Superior temporal gyrus (tissue), 1 donor: Measurements from ENCODE around the gene CKS1B.

ENCODE experiments used
- DNase-seq: peaks from one replicate; pipeline ENCODE4 v3.0.0-alpha.2; 2016; ENCODE audit errors: extremely low spot score

CKS1B gene

DNA sequence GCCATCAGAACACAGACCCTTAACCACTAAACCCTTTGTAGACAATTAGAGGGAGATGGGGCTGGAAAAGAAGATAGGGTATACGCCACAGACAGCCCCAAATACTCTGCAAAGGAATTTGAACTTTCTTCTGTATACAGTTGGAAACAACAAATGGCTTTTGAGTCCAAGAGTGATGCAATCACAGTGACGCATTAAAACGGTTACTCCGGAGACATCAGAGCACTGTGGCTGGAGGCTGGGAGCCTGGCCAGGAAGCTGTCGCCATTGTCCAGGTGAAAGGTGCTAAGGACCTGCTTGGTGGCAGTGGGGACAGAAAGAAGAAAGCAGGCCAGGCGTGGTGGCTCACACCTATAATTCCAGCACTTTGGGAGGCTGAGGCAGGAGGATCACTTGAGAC, 12.8 kb downstream of the CKS1B start:
- DNase-seq = no peak

DNA sequence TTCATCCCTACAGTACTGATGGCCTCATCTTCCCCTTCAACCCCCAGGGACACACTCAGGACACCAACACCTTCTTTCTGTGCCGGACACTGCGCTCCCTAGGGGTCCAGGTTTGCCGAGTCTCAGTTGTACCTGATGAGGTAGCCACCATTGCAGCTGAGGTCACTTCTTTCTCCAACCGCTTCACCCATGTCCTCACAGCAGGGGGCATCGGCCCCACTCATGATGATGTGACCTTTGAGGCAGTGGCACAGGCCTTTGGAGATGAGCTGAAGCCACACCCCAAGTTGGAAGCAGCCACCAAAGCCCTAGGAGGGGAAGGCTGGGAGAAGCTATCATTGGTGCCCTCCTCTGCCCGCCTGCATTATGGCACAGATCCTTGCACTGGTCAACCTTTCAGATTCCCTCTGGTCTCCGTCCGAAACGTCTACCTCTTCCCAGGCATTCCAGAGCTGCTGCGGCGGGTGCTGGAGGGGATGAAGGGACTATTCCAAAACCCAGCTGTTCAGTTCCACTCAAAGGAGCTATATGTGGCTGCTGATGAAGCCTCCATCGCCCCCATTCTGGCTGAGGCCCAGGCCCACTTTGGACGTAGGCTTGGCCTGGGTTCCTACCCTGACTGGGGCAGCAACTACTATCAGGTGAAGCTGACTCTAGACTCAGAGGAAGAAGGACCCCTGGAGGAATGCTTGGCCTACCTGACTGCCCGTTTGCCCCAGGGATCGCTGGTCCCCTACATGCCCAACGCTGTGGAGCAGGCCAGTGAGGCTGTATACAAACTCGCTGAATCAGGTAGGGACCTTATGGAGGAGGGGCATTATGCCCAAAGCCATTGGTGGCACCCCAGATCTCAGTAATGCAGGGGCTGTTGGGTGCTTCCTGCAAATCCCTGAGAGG, 13.8 kb downstream of the CKS1B start:
- DNase-seq = no peak

DNA sequence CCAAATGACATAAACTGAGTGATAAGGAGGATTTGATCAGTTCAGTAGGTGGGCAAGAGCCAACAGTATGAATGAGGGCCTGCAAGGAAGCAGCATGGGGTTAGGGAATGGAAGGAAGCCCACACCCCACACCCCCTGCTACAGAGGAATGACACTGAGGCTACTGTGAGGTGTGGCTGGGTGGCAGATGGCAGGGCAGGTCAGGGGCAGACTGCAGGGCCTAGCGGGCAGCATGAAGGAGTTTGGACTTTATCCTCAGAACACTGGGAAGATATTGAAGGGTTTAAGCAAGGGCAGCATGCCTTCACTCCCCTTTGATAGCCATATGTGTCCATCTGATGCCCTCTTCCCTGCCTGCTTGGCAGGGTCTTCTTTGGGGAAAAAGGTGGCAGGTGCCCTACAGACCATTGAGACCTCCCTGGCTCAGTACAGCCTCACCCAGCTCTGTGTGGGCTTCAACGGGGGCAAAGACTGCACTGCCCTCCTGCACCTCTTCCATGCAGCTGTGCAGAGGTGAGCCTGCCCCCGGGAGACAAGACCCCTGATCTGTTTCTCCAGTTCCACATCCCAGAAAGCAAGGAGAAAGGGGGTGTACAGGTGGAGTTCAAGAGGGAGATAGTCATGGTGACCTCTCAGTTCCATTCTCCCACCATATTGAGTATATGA, 14.8 kb downstream of the CKS1B start:
- no peak for DNase-seq

DNA sequence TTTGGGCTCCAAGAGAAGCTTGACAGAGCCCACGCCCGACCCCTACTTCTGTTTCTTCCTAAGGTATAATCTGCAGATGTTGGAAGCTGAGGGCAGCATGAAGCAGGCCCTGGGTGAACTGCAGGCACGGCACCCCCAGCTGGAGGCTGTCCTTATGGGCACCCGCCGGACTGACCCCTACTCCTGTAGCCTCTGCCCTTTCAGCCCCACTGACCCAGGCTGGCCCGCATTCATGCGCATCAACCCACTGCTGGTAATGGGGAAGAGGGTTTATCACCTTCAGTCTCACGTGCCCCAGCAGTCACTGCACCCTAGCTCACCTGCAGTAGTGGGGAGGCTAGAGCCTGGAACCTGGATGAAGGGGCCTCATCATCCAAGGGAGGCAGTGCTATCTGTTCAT, 15.8 kb downstream of the CKS1B start:
- DNase-seq = no peak

DNA sequence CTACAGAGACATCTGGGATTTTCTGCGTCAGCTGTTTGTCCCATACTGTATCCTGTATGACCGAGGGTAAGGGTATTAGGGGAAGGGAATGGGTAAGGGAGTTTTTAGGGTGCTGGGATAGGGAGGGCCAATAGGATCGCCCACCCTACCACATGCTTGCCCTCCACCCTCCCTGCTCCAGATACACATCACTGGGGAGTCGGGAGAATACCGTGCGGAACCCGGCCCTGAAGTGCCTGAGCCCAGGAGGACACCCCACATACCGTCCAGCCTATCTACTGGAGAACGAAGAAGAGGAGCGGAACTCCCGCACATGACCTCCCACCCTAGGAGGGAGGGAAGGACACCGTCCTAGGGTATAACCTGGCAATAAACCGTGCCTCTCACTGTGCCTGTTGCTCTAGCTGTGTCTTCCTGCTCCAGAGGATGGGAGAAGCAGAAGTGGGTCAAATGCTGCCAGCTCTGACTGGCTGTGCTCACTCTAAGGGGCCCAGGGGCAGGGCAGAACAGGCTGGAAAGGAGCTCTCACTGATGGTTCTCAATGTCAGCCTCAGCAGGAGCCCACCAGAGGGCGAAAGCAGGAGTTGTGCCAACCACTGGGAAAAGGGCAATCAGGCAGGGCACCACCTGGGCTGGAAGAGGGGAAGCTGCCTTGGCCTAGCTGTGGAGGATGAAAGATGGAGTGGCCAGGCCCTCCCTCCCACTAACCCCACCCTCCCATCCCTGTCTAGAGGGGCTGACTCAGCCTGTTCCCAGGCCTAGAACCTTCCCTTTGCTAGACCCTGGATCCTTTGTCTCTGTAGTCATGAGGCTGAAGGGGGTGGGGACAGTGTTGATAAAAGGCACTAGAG, 18.5 kb downstream of the CKS1B start:
- DNase-seq = no peak

DNA sequence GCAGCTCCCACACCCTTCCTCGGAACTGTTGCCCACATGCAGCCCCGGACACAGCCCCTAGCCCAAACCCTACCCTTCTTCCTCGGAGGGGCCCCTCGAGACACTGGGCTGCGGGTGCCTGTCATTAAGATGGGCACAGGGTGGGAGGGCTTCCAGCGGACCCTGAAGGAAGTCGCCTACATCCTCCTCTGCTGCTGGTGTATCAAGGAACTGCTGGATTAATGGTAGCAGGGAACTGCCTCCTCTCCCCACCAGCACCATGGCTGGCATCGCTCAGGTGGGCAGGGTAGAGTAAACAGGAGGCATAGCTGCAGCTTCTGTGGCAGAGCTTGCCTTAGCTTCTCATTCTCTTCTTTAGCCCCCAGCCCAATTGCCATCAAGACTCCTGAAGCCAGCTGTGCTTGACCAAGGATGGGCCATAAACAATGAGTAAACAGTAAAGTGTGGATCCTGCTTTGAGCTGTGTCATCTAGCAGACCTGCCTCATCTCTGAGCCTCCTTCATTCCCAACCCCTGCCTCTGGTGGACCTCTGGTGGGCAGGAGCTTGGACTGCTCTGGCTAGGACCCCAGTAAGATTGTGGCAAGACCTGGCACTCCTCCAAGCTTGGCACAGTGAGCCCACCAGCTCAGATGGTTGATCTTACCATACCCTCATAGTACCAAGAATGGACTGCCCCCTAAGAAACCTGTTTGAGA, 19.2 kb downstream of the CKS1B start, which contains the start of gene LENEP:
LENEP (plus strand) TSS at position 15 of the 697 bp plus-strand sequence; CDS start at position 37, 22 bp downstream.
- DNase-seq = no peak

GRCh38 chr1:154994269-154994587, 19.7 kb downstream of the CKS1B start:
- no peak for DNase-seq

- DNase-seq = no peak
These were observed 20.1 kb downstream of the CKS1B start for GRCh38 chr1:154994591-154994990.

DNA sequence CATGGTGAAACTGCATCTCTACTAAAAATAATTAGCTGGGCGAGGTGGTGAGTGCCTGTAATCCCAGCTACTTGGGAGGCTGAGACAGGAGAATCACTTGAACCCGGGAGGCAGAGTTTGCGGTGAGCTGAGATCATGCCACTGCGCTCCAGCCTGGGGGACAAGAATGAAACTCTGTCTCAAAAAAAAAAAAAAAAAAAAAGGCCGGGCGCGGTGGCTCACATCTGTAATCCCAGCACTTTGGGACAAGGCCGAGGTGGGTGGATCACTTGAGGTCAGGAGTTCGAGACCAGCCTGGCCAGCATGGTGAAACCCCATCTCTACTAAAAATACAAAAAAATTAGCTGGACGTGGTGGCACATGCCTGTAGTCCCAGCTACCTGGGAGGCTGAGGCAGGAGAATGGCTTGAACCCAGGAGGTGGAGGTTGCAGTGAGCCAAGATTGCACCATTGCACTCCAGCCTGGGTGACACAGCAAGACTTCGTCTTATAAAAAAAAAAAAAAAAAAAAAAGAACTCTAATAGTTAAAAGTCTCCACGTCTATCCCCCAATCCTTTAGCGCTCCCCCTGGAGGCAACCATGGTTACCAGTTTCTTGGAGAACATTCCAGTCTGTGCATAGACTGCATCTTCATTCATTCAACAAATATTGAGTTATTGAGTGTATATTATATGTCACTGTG, 21.0 kb downstream of the CKS1B start:
- peak; percentile 64 for DNase-seq

- no peak for DNase-seq
These were observed 22.7 kb downstream of the CKS1B start for GRCh38 chr1:154996966-154997701.

GRCh38 chr1:154998201-154998780, 23.8 kb downstream of the CKS1B start:
- DNase-seq = no peak

- DNase-seq = peak; percentile 70
These were observed 24.5 kb downstream of the CKS1B start for GRCh38 chr1:154998818-154999570.

DNA sequence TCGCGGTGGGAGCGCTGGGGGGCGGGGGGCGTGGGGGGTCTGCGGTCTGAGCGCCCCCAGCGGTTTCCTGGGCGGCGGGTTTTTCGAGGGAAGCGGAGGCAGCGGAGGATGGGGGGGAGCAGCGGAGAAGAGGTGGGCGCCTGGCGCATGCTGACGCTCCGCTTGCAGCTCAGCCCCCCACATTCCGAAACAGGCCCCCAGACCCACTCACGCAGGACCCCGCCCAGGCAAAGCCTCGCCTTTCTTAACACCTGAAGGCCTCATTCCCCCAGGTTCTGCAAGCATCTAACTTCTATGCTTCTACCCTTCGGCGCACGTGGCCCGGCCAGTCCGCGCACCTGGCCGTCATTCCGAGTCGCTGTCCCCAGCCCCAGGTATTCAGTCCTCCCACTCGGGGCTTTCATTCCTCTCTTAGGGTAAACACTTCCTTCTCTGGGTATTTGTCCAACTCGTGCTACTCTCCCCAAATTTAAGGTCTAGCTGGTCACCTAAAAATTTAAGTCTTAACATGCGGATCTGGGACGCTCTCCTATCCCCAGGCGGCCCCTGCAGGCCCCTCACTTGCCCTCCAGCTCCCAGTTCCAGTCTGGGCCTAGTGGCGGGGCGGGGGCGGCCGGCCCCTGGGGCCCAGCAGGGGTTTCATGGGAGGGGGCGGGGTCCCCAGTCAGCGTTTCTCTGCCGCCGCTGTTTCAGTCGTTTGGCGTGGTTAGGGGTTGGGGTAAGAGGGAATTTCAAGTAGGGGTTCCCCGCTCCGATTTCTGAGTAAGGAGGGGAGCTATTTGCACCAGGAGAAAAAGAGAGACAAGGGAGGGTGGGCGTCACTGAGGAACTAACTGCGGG, 25.3 kb downstream of the CKS1B start:
- peak; percentile 17 for DNase-seq

DNA sequence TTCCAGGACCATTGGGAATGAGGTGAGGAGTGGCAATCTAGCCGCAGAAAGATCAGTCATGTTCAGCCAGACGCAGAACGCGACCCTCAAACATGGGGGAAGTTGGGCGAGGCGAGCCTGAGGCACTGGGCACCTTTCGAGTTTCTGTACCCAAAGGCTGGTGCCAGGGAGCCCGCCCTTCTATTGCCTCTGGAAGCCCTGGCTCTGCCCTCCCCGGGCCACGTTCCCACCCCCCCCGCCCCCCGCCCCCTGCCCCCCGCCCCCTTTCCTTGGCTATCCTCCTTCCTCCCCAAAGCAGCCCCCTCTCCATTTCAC, 25.9 kb downstream of the CKS1B start:
- DNase-seq = peak; percentile 23

- DNase-seq = peak; percentile 90
These were observed 26.4 kb downstream of the CKS1B start for GRCh38 chr1:155000726-155001424.

DNA sequence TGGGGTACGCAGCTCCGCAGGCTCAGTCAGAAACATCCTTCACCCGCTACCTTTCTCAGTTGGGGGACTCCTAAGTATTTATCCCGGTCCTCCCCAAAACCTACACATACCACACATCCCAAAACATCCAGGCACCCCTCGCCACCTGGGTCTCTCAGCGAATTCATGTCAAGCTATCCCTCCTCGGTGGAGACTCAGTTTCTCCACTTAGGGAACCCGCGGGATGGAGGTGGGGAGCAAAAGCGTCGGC, 26.9 kb downstream of the CKS1B start:
- peak; percentile 73 for DNase-seq

- DNase-seq = peak; percentile 97
These were observed 27.4 kb downstream of the CKS1B start for GRCh38 chr1:155001675-155002463.
